Stimulated activated CD8-positive, alpha-beta memory T cell treated with anti-CD3 and anti-CD28 coated beads, Interleukin-7, amount 100 ng/mL, for 48 hours (primary cell): ENCODE measurements around the gene DAG1.

Source experiments
- DNase-seq, 2 donors: peaks; one replicate each; pipeline ENCODE4 v3.0.0-alpha.2; 2020; ENCODE audit warnings: low read depth in 1 of 2; ENCODE audit errors: extremely low read depth in 1 of 2

Gene DAG1

DNA sequence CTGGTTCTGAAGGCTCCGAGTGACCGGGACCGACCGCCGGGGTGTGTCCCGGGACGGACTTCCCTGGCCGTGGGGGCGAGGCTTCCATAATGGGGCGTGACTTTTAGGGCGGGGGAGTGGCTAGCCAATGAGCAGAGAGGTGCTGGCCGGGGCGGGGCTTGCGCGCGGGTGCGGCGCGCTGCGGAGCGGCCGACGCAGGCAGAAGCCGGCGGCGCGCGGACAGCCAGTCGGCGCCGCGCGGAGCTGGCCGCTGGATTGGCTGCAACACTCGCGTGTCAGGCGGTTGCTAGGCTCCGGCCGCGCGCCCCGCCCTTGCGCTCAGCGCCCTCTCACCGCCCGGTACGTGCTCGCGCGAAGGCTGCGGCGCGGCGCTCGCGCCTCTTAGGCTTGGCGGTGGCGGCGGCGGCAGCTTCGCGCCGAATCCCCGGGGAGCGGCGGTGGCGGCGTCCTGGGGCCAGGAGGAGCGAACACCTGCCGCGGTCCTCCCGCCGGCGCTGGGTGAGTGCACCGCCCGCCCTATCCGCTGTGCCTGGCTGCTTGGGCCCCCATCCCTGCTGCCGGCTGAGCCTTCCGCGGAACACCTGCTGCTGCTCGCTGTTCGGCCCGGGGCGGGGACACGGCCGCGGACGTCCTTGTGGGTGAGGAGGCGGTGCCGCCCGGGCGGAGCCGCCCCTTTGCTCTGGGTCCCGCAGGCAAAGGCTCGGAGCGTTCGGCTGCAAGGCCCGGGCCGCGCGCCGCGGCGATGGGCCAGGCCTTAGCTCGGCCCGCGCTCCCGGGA, at the start of gene DAG1:
Gene DAG1 (plus strand): TSS at position 332 of the 778 bp plus-strand sequence. CDS start 40,268 bp downstream, outside the sequence.
- peak; percentile 92 to 94 for DNase-seq

DNA sequence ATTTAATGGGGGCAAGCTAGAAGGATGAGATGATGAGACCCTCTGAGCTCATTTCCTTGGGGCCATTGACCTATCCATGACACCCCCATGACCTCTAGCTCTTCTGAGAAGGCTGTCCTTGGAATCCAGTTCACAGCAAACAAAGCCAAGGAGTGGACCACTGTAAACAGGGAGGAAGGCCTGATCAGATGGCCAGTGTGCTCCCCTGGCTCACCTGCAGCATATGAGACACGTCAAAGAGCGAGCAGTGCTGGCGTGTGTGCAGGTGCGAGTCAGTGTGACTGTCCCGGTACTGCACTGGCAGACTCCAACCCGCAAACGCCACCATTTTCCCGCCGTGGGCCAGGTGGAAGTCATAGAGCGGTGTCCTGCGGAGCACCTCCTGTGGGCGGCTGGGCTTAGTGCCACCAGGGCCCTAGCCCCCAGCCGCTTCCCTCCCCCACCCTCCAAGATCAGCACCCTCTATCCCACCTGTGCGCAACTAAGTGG, 48.1 kb upstream of the DAG1 start:
- DNase-seq = no peak

DNA sequence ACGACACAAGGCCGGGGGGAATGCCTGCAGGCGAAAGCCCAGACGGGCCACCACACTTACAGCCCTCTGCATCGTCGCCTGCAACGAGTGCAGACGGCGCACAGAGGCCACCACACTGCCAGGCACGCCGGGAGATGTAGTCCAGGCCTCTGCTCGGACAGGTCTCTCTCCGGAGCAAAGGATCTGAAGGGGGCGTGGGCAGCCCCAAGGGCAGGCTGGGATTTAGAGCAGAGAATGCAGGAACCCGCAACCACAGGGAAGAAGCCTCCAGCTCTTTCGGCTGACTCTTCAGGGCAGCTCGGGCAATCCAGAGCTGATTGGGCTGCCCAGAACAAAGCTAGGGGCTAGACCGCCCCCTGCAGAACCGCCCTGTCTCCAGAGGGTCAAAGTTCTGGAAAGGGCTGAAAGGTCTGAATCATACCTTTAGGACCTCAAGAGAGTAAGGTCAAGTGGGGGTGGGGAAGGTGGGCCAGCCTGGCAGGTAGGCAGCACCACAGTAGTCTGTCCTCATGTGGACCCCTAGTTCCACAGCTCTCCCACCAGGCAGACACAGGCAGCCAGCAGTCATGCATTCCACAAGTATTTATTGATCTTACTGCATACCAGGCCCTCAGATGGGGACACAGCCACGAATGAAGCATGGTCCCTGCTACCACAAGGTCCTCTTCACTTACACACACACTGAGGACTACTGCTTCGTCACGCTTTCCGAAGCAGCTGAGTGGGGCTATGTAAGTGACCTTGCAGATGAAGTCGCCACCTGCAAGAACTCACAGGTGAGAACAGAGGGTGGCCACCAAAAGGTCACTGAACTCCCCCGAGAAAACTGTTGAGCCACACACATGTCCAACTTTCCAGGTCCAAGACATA, 47.5 kb upstream of the DAG1 start, which contains the start of gene AMT:
Gene AMT (minus strand): TSS at position 95 of the 870 bp plus-strand sequence. CDS start 23 bp downstream, at position 72.
- DNase-seq = no peak

DNA sequence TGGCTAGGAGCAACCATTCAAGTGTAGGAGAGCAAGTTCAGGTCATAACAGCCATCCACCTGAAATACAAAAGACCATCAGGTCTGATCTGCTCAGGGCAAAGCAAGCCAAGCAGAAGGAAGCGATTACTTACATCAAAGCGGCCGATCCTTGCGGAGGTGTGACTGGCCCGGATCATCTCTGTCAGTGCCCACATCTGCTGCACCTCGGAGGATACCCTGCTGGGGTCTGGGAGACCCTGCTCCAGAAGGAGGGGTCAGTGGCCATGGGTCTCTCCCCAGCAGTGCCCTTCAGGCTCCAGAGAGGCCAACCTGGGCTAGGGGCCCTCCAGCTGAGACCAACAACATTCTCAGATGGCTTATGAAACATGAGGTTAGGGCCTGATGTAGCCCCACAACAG, 45.3 kb upstream of the DAG1 start:
- DNase-seq = no peak

DNA sequence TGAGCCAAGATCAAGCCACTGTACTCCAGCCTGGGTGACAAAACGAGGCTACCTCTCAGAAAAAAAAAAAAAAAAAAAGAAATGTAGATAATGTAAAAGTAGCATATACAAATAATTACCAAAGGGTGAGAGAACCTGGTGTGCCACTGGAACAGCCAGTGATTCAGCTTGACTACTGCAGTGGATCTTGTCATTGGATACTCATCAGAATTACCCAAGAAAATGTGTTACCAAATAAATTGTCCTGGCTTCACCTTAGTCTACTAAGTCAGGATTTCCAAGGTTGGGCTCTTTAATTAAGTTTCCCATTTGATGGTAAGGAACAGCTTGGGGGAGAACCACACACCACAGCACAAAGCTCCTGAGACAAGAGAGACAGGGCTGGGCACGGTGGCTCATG, 42.5 kb upstream of the DAG1 start:
- DNase-seq = no peak

DNA sequence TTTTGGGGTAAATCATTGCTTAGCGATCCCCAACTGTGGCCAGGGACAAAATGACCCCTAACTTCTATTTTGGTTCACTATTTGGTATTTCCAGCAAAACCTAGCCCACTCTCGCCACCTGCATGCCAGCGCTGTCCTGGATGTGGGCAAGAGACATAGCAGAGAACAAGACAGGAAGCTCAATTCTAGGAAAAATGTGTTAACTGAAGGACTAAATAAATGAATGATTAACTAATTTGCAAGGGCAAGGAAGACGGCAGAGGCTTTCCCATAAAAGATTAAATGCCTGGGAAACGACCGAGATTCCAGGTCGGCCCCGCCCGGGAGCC, 41.4 kb upstream of the DAG1 start:
- DNase-seq = no peak

DNA sequence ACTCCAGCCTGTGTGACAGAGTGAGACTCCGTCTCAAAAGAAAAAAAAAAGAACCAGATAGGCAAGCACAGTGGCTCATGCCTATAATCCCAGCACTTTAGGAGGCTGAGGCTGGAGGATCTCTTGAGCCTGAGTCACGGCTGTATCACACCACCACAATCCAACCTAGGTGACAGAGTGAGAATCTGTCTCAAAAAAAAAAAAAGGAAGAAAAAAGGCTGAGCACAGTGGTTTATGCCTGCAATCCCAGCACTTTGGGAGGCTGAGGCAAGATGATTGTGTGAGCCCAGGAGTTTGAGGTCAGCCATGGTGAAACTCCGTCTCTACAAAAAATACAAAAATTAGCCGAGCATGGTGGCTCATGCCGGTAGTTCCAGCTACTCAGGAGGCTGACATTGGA, 35.3 kb upstream of the DAG1 start:
- DNase-seq = no peak

DNA sequence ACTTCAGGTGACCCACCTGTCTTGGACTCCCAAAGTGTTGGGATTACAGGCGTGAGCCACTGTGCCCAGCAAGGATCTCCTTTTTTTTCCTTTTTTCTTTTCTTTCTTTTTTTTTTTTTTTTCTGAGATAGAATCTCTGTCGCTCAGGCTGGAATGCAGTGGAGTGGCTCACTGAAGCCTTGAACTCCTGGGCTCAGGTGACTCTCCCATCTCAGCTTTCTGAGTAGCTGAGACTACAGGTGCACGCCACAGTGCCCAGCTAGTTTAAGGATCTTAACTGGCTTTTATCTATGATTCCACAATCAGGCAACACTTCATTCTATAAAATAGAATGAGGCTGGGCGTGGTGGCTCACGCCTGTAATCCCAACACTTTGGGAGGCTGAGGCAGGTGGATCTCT, 24.7 kb upstream of the DAG1 start:
- no peak for DNase-seq

DNA sequence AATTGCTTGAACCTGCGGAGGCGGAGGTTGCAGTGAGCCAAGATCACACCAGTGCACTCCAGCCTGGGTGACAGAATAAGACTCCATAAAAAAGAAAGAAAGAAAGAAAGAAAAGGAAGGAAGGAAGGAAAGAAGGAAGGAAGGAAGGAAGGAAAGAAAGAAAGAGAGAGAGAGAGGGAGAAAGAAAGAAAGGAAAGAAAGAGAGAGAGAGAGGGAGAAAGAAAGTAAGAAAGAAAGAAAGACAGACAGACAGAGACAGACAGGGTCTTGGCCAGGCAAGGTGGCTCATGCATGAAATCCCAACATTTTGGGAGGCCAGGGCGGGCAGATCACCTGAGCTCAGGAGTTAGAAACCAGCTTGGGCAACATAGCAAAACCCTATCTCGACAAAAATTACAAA, 16.4 kb upstream of the DAG1 start:
- DNase-seq = no peak

DNA sequence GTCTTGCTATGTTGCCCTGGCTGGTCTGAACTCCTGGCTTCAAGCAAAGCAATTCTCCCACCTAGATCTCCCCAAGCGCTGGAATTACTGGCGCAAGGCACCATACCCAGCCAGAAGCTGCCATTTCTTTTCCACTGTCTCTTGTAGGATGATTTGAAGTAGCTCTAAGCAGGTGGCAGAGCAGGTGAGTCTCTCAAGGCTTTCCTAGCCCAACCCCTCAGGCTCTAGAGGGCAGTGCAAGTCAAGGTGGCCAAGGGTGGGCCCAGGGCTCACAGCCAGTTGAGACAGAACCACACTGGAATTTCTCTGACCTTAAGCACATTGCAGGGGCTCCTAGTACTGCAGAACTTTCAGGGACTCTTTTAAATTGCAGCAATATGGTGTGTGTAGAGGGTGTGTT, 15.6 kb upstream of the DAG1 start:
- DNase-seq = no peak

DNA sequence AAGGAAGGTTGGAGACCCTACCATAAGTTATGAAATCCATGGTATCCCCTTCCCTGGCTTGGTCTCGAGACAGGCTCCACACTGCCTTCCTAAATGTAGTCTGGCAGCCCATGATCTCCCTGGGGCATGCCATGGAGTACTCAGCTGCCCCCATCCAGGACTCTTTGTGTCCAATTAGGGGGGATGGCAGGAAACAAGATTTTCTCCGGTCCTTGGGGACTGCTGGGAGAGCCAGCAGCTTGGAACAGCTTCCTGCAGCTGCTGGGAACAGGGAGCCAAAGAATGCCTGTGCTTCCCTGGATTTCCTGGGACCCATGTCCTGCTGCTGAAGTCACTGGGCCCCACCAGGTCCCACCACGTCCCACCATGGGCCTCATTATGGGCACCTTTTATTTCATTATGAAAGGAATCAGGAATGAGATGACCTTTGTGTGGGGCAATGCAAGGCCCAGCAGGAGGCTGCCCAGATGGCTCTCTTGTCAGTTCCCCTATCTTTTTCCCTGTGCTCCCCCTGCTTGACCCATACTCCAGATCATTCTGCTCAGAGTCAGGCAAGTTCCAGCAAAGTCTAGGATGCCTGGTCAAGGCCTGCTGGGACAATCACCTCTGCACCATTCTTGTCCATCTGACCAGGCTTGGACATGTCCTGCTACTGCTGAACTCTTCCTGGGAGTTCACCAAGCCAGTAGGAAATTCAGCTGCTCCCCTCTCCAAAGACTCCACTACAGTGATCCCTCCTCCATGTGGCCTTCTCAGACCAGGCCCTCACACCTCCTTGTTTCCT, 15.0 kb upstream of the DAG1 start:
- no peak for DNase-seq

DNA sequence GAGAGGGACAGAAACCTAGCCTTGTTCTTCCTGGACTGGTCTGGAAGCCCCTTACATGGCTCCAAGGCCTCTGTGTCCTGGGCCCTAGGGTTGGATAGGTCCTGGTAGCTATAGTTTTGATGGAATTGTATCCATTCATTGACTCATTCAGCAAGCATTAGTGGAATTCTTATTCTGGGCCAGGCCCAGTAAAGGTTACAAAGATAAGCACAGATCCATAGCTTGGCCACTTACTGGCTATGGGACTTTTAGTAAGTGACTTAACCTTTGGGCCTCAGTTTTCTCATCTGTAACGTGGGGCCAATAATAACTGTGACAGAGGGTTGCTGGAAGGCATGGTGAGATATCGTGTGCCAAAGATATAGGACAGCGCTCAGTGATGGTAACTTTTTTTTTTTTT, 13.6 kb upstream of the DAG1 start:
- no peak for DNase-seq

DNA sequence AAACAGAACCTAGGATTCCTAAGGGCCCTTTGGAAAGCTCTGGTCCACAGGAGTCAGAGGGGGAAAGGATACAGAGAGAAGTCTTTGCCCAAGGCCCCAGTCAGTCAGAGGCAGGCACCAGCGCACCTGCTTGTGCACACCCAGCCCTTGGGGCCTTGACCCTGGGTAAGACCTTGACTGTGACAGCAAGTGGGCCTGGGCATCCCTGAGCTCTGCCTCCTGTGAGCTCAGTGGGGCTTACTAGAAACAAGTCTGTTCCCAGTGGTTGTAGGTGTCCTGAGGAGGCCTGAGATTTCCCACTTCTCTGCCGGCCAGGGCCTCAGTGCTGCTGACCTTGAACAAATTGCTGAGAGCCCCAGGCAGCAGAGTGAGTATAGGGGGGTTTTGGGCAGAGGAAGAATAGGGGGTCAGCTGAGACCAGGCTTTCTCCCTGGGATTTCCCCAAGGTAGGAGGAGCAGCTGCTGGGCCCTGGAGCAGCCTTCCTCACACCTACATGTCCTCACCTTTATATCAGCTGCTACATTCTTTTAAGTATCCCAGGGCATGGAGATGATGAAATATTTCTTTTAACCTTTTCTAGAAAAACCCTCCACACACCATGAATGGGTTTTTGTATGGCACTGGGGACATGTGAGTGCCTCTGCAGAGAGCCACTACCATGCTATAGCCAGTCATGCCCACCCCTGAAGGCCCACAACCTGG, 9.7 kb upstream of the DAG1 start:
- DNase-seq = no peak

DNA sequence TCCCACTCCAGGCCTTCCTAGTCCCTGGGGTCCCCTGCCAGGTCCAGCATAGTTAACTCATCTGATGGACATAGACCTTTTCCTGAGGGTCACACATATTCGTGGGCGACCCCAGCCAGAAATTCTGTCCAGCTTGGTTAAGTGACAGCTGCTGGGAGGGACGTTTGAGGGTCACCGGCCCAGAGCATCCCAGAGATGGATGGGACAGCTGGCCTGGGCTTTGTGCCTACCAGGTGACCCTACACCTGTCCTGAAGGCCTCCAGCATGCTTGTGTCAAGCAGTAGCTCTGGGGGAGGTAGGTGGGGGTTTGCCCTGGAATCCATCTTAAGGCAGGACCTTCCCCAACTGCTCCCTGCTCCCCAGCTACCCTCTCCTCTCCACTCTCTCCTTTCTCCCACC, 9.1 kb upstream of the DAG1 start:
- no peak for DNase-seq

DNA sequence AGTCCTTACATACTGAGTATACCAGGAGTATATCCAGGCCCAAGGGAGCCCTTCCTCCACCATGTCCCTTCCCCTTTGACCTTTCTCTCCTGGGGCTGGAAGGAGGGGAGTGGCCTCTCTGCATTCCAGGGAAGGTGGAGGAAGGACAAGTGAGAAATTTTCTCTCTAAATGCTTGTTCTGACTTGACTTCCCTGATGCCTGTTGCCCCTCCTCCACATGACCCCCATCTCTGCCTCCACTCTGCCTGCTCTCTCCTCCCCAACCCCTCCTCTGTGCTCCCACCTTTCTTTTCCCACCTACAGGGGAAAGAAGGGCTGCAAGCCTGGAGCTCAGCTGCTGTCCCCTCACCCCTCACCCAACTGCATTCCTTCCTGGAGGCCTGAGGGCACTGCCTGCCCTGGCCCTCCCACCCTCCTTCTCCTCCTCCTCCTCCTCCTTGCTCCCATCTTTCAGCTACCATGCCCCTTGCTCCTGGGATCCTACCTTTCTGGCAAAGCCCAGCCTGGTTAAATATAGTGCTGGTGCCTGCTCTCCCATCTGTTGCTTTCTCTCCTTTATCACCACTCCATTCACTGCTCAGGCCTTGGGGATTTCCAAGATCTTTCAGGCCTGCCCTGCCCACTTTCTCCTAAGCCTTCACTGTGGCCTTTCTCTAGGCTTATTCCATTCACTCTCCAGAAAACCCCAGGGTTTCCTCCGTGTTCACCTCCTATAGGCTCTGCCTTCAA, 8.5 kb upstream of the DAG1 start:
- no peak for DNase-seq

DNA sequence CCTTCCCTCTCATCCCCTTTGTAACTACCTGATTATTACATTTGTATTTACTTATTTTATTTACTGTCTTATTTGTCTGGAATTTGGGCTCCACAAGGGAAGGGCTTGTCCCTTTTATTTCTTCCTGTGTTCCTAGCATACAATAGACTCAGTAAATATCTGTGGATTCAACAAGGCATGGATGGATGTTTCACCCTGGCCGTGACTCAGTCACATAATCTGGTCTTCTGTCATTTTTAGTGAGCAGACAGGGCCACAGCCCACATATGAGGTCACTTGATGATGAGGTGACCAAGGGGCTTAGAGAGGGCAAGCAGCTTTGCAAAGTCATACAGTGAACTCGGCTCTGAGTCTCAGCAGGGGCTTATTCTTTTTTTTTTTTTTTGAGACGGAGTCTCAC, 7.8 kb upstream of the DAG1 start:
- no peak for DNase-seq

DNA sequence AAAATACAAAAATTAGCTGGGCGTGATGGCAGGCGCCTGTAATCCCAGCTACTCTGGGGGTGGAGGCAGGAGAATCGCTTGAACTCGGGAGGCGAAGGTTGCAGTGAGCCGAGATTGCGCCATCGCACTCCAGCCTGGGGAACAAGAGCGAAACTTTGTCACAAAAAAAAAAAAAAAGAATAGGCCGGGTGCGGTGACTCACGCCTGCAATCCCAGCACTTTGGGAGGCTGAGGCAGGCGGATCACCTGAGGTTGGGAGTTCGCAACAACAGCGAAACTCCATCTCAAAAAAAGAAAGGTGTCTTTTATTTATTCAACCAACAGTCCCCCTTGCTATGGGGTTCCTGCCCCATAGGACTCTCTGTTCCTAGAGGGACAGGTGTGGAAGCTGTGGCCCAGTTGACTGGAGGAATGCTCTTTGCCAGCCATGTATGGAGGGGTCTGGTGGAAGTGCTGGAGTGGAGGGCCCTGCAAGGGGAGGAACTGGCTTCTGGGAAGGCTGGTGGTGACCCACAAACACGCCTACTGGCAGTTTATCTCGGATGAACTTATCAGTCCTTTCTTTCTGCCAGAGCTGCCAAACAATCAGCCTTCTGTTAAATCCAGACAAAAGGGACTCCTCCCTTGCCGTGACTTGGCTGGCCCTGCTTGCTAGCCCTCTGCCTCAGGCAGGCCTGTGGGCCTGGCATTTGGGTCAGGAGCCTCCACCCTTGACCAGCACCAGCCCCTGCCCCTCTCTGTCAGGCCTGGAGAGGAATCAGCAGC, 4.6 kb upstream of the DAG1 start:
- no peak for DNase-seq

DNA sequence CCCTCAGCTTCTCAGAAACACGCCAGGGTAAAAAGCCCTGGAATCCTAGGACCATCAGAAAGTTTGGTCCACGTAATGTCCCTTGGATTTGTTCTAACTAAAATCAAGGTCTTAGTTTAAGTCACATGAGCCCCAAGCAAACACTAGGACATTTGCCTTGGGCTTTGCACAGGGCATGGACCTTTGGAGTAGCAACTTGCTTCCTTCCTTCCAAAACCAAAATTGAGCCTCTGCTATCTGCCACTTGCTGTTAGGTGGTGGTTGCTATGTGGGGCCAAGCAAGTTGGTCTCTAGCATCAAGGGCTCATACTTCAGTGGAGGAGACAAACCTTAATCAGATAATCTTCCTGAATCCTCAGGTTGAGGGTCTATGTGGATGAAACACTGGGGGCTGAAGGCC, 4.0 kb upstream of the DAG1 start:
- no peak for DNase-seq
